ENCODE results near the gene HNRNPLL. TPM values are rescaled to one million over a fixed set of nuclear protein-coding genes. Genes with fewer than 3 reads are reported as not detected.
"Not testable (repeated sequence)": the region's sequence is repeated elsewhere in the genome, so short reads cannot be mapped to it uniquely, and the experiment has no call there.

HNRNPLL gene
- 55.6 and 63.0 TPM in 2 replicates for total RNA-seq
- long read RNA-seq, full-length matches to known transcripts: 14 of 36 reads
- long read RNA-seq, partial matches to known transcripts: 19 of 36 reads
- long read RNA-seq, other reads (novel, unspliced or antisense): 3 of 36 reads

DNA sequence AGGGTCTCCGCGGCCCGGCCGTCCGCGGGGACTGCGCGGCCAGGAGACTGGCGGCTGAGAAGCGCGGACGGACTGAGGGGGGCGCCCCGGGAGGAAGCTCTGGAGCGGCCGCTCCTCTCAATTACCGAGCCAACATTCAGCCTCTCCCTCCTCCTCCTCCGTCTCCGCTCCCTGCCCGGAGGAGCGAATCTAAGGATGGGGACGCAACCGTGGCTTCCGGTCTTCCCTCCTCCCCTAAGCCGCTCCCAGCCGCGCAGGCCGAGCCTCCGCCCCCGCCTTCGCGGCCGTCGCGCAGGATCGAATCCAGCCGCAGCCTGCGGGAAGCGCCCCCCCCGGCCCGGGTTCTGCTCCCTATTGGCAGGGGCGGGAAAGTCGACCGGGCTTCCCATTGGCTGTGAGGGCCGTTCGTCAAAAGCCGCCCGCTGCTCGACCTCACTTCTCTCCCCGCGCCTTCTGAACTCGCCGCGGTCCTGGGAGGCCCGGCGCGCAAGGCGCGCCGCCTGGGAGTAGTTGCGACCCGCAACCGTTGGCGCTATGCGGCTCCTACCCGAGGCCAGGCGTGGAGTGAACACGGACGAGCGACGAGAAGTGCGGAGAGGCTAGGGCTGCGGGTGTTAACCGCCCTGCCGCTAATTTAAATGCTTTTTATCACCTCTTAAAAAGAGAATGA lies at the start of gene HNRNPLL:
Gene HNRNPLL, minus strand, starts transcription at position 197 of the 670 bp plus-strand sequence. CDS start 302 bp downstream, outside the sequence.
- Mint-ChIP-seq H3K27ac (ENCODE audit: unreplicated experiment) (peak within 1 kb of the TSS; percentile 93), H3K27me3 (ENCODE audit: unreplicated experiment) (no peaks in the 10 kb centered on the region), H3K4me1 (ENCODE audit: unreplicated experiment) (peaks cover 45% of the 10 kb centered on the region), H3K9me3 (ENCODE audit: unreplicated experiment) (no peaks in the 10 kb centered on the region), H3K4me3 (ENCODE audit: unreplicated experiment) (peak within 1 kb of the TSS; percentile 91), H3K36me3 (ENCODE audit: unreplicated experiment) (no peaks in the 10 kb centered on the region)
- TF ChIP-seq, protein P1, sequence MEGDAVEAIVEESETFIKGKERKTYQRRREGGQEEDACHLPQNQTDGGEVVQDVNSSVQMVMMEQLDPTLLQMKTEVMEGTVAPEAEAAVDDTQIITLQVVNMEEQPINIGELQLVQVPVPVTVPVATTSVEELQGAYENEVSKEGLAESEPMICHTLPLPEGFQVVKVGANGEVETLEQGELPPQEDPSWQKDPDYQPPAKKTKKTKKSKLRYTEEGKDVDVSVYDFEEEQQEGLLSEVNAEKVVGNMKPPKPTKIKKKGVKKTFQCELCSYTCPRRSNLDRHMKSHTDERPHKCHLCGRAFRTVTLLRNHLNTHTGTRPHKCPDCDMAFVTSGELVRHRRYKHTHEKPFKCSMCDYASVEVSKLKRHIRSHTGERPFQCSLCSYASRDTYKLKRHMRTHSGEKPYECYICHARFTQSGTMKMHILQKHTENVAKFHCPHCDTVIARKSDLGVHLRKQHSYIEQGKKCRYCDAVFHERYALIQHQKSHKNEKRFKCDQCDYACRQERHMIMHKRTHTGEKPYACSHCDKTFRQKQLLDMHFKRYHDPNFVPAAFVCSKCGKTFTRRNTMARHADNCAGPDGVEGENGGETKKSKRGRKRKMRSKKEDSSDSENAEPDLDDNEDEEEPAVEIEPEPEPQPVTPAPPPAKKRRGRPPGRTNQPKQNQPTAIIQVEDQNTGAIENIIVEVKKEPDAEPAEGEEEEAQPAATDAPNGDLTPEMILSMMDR (IDR thresholded peaks at IDR 0.05): no peak
- peak; percentile 100 for DNase-seq (ENCODE audit: extremely low spot score, unreplicated experiment)

GRCh38 chr2:38650717-38651116 lies 48.0 kb upstream of the HNRNPLL start:
- TF ChIP-seq, protein P1 (IDR thresholded peaks at IDR 0.05): no peak
- Mint-ChIP-seq H3K4me3 (ENCODE audit: unreplicated experiment) (no peak overlapping the region), H3K27ac (ENCODE audit: unreplicated experiment) (no peak overlapping the region), H3K27me3 (ENCODE audit: unreplicated experiment) (peaks cover 17% of the 10 kb centered on the region), H3K4me1 (ENCODE audit: unreplicated experiment) (peaks cover 2% of the 10 kb centered on the region), H3K9me3 (ENCODE audit: unreplicated experiment) (no peaks in the 10 kb centered on the region), H3K36me3 (ENCODE audit: unreplicated experiment) (no peaks in the 10 kb centered on the region)
- DNase-seq (ENCODE audit: extremely low spot score, unreplicated experiment): peak; percentile 48

- H3K36me3 Mint-ChIP-seq (ENCODE audit: unreplicated experiment): no peaks in the 10 kb centered on the region
- peak; percentile 69 for DNase-seq (ENCODE audit: extremely low spot score, unreplicated experiment)
- TF ChIP-seq, protein P1 (IDR thresholded peaks at IDR 0.05): no peak
- peaks cover 2% of the 10 kb centered on the region for H3K4me1 Mint-ChIP-seq (ENCODE audit: unreplicated experiment)
- no peak overlapping the region for H3K4me3 Mint-ChIP-seq (ENCODE audit: unreplicated experiment)
- peaks cover 17% of the 10 kb centered on the region for H3K27me3 Mint-ChIP-seq (ENCODE audit: unreplicated experiment)
- no peaks in the 10 kb centered on the region for H3K9me3 Mint-ChIP-seq (ENCODE audit: unreplicated experiment)
- H3K27ac Mint-ChIP-seq (ENCODE audit: unreplicated experiment): no peak overlapping the region
Observed at GRCh38 chr2:38650012-38650411, 47.3 kb upstream of the HNRNPLL start.

- Mint-ChIP-seq H3K36me3 (ENCODE audit: unreplicated experiment) (no peaks in the 10 kb centered on the region), H3K9me3 (ENCODE audit: unreplicated experiment) (no peaks in the 10 kb centered on the region), H3K4me1 (ENCODE audit: unreplicated experiment) (peaks cover 2% of the 10 kb centered on the region), H3K27ac (ENCODE audit: unreplicated experiment) (no peak overlapping the region), H3K27me3 (ENCODE audit: unreplicated experiment) (peaks cover 17% of the 10 kb centered on the region), H3K4me3 (ENCODE audit: unreplicated experiment) (no peak overlapping the region)
- TF ChIP-seq, protein P1 (IDR thresholded peaks at IDR 0.05): no peak
- DNase-seq (ENCODE audit: extremely low spot score, unreplicated experiment): peak; percentile 27
Observed at GRCh38 chr2:38649176-38649728, 46.5 kb upstream of the HNRNPLL start.

DNA sequence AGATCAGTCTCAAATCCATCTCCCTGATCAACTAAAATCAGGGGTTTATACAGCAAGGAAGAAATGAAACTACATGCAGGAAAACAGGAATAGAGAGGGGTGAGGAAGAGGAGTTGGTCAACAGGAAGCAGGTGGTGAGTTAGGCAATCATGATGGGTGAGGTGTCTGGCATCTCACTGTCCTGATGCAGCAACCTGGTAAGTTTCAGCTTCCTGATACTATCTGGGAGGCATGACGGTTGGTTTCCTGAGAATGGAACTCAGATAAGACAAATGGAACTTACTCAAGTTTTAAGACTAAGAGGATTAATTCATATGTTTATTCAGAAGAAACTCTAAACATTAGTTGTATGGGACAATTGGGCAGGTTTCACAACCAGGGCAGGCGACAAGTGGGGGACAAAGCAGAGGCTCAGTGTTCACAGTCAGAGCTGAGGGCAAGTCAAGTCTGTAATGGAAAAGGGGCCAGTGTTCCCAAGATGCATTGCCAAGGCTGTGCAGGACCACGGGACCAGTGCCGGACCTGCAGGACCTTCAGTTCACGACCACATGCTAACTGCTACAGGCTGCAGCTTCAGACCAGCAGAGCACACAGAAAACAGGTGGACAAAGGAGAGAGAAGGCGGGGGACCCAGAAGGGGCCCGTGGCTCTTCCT lies 45.5 kb upstream of the HNRNPLL start:
- DNase-seq (ENCODE audit: extremely low spot score, unreplicated experiment): no peak
- Mint-ChIP-seq H3K27ac (ENCODE audit: unreplicated experiment) (no peak overlapping the region), H3K36me3 (ENCODE audit: unreplicated experiment) (peaks cover 2% of the 10 kb centered on the region), H3K4me1 (ENCODE audit: unreplicated experiment) (peaks cover 2% of the 10 kb centered on the region), H3K27me3 (ENCODE audit: unreplicated experiment) (peaks cover 17% of the 10 kb centered on the region), H3K4me3 (ENCODE audit: unreplicated experiment) (no peak overlapping the region), H3K9me3 (ENCODE audit: unreplicated experiment) (peaks cover 3% of the 10 kb centered on the region)
- TF ChIP-seq, protein P1 (IDR thresholded peaks at IDR 0.05): no peak

DNA sequence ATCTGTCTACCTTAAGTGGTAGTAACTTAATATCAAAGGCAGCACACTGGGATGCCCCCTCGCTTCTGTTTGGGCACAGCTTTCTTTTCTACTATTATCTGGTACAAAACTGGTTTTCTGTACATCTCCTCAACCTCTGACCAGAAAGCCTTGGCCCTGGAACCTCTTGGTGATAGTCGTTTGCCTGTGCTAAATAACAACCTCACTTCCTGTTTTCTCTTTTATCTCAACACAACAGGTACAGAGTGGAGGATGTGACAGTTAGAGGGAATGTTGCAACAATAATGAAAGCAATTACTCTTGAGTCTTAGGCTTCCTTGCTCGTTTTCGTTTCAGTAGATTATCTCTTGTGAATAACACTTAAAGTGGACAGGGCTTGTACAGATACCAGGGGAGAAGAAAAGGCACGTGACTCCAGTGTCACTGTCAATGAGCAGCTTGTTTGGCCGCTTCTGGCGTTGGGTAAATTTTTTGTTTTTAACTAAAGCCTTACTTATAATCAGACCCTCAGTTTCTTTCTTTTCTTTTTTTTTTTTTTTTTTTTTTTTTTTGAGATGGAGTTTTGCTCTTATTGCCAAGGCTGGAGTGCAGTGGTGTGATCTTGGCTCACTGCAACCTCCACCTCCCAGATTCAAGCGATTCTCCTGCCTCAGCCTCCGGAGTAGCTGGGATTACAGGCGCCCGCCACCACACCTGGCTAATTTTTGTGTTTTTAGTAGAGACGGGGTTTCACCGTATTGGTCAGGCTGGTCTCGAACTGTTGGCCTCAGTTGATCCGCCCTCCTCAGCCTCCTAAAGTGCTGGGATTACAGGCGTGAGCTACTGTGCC lies 41.2 kb upstream of the HNRNPLL start:
- H3K27me3 Mint-ChIP-seq (ENCODE audit: unreplicated experiment); H3K4me1 Mint-ChIP-seq (ENCODE audit: unreplicated experiment); H3K4me3 Mint-ChIP-seq (ENCODE audit: unreplicated experiment); H3K36me3 Mint-ChIP-seq (ENCODE audit: unreplicated experiment); H3K9me3 Mint-ChIP-seq (ENCODE audit: unreplicated experiment); H3K27ac Mint-ChIP-seq (ENCODE audit: unreplicated experiment): not testable (repeated sequence)
- DNase-seq (ENCODE audit: extremely low spot score, unreplicated experiment): peak; percentile 19
